GM21447 (cell line): Measurements from ENCODE around the gene ZC3H7A.
"Not testable (repeated sequence)": the region's sequence is repeated elsewhere in the genome, so short reads cannot be mapped to it uniquely, and the experiment has no call there.

ENCODE experiments used
- ATAC-seq: cut with Tn5 transposase; IDR thresholded peaks from one replicate; pipeline ENCODE4 v1.9.1; 2021; ENCODE audit not compliant: unreplicated experiment

Gene ZC3H7A

GRCh38 chr16:11797166-11797956 is at the start of gene ZC3H7A:
Gene ZC3H7A, minus strand, starts transcription at chr16:11797258. Its CDS starts 14,904 bp downstream, at chr16:11782354.
- ATAC-seq: peak; percentile 84

GRCh38 chr16:11844499-11844898 is 47.4 kb upstream of the ZC3H7A start:
- ATAC-seq: no peak

- ATAC-seq: no peak
Observed at GRCh38 chr16:11843861-11844260, 46.8 kb upstream of the ZC3H7A start.

GRCh38 chr16:11843206-11843605 is 46.1 kb upstream of the ZC3H7A start:
- ATAC-seq: no peak

GRCh38 chr16:11841026-11841425 is 44.0 kb upstream of the ZC3H7A start:
- ATAC-seq: no peak

GRCh38 chr16:11836650-11837244 is 39.7 kb upstream of the ZC3H7A start:
- no peak for ATAC-seq

- no peak for ATAC-seq
Observed at GRCh38 chr16:11835891-11836649, 39.0 kb upstream of the ZC3H7A start.

GRCh38 chr16:11835309-11835708 is 38.3 kb upstream of the ZC3H7A start:
- no peak for ATAC-seq

GRCh38 chr16:11833951-11834695 is 37.1 kb upstream of the ZC3H7A start:
- no peak for ATAC-seq

- ATAC-seq: no peak
Observed at GRCh38 chr16:11828696-11829095, 31.6 kb upstream of the ZC3H7A start.

- ATAC-seq: not testable (repeated sequence)
Observed at GRCh38 chr16:11825520-11826165, 28.6 kb upstream of the ZC3H7A start.

- ATAC-seq: no peak
Observed at GRCh38 chr16:11824362-11824761, 27.3 kb upstream of the ZC3H7A start.

GRCh38 chr16:11823645-11824044 is 26.6 kb upstream of the ZC3H7A start:
- ATAC-seq: not testable (repeated sequence)

- no peak for ATAC-seq
Observed at GRCh38 chr16:11819798-11820197, 22.7 kb upstream of the ZC3H7A start.

GRCh38 chr16:11818970-11819369 is 21.9 kb upstream of the ZC3H7A start:
- ATAC-seq: not testable (repeated sequence)

GRCh38 chr16:11816123-11816522 is 19.1 kb upstream of the ZC3H7A start:
- ATAC-seq: no peak

- ATAC-seq: not testable (repeated sequence)
Observed at GRCh38 chr16:11814800-11815199, 17.7 kb upstream of the ZC3H7A start.

- no peak for ATAC-seq
Observed at GRCh38 chr16:11806721-11807120, 9.7 kb upstream of the ZC3H7A start.

- ATAC-seq: no peak
Observed at GRCh38 chr16:11805556-11805955, 8.5 kb upstream of the ZC3H7A start.

- ATAC-seq: no peak
Observed at GRCh38 chr16:11801481-11802021, 4.5 kb upstream of the ZC3H7A start.
